NCI-H1092 treated with DMSO at 0.1 percent for 48 hours (cell line): Measurements from ENCODE around the gene GALNS.

Source experiments
- DNase-seq: peaks from one replicate; lab custom pipeline; 2025; lab: John Stamatoyannopoulos, UW

The GALNS gene

GRCh38 chr16:88817785-88818574, 38.8 kb downstream of the GALNS start:
- DNase-seq, result no peak

- DNase-seq, result no peak
Measured at GRCh38 chr16:88816736-88817535, 39.8 kb downstream of the GALNS start.

GRCh38 chr16:88815901-88816589, 40.7 kb downstream of the GALNS start:
- peak; percentile 61 for DNase-seq

GRCh38 chr16:88815227-88815626, 41.5 kb downstream of the GALNS start:
- no peak for DNase-seq

- no peak for DNase-seq
Measured at GRCh38 chr16:88814144-88814502, 42.6 kb downstream of the GALNS start.

- DNase-seq, result no peak
Measured at GRCh38 chr16:88813269-88814143, 43.2 kb downstream of the GALNS start.

GRCh38 chr16:88812513-88813268, 44.1 kb downstream of the GALNS start:
- no peak for DNase-seq

- peak; percentile 85 for DNase-seq
Measured at GRCh38 chr16:88811769-88812512, 44.8 kb downstream of the GALNS start, which contains the start of gene APRT. TSS of gene APRT (minus strand) at chr16:88811928. CDS start at chr16:88811899, 29 bp downstream.

GRCh38 chr16:88810912-88811768, 45.6 kb downstream of the GALNS start:
- peak; percentile 77 for DNase-seq

GRCh38 chr16:88810166-88810911, 46.4 kb downstream of the GALNS start:
- no peak for DNase-seq

GRCh38 chr16:88809676-88810165, 47.0 kb downstream of the GALNS start:
- no peak for DNase-seq

- no peak for DNase-seq
Measured at GRCh38 chr16:88809068-88809675, 47.6 kb downstream of the GALNS start.

- DNase-seq, result no peak
Measured at GRCh38 chr16:88807626-88808453, 48.9 kb downstream of the GALNS start.

GRCh38 chr16:88807142-88807625, 49.6 kb downstream of the GALNS start:
- DNase-seq, result no peak

GRCh38 chr16:88806491-88807111, 50.1 kb downstream of the GALNS start:
- no peak for DNase-seq

GRCh38 chr16:88805887-88806393, 50.8 kb downstream of the GALNS start:
- no peak for DNase-seq
